NCI-H526 (cell line): ENCODE data around the gene RBM20.
A peak's percentile ranks its signal among the peaks of the same experiment; 100 is the strongest.
"Not testable (repeated sequence)": the region's sequence is repeated elsewhere in the genome, so short reads cannot be mapped to it uniquely, and the experiment has no call there.

Source experiments
- DNase-seq, 2 experiments: peaks; one replicate each; lab custom pipeline; 2025; lab: John Stamatoyannopoulos, UW

Gene RBM20

DNA sequence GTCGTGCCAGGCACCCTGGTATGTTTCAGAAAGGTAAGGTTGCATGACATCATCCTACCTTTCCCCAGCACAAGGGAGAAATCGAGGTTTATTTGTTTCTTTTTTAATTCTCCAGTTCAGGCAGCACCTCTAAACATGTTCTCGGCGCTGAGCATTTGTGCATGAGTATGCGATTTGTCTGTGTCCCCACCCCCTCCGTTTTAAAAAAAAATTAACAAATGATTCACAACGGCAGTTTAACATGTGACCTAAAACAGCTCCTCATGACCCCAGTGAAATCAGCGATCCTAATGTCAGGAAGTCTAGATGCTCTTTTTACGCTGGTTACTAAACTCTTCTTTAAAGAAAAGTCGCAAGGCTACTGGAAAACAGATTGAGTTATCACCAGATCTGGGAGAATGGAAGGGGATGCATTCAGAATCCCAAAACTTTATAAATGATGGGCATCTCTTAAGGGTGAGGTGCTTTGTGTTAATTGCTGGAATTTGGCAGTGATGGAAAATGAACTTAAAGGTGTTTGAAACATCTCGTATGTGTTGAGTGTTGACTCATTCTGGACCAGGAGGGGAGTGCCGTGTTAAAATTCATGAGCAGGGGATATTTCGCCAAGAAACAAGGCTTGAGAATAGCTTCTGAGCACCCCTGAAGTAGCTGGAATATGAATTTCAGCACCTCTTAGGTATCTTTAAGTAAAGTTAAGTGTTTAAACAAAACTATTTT is 120.8 kb downstream of the RBM20 start:
- DNase-seq = no peak

DNA sequence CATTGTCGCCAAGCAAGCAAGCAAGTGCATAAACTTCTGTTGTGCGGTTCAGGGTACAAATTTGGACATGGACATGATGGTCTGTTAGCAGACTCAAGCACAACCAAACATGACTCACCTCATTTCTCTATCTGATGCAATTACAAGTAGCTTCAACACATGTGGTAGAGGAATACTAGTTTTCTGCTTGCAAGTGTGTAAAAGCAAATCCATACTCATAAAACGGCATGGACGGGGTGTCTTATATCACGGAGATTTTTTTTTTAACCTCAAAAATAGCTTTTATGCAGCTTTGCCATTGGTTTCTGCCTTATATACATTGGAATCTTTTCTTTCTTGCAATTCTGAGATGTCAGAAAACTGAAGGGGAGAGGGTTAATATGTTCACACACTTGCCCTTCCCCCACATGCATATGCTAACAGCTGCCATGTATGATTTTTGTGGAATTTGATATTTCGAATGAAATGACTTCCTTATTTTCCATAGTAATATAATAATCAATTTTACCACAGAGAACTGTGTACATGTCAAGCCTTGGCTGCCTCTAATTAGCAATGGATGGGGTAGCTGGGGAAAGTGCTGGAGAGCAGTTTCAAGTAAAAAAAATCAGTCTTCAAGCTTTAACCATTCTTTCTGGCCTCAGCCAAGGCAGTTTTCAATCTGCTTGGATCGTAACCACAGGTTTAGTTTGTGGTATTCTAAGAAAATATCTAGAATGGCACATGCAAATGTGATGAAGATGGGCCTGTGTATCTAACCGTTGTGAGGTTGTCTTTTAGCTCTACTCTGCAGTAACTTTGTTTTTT is 121.6 kb downstream of the RBM20 start:
- DNase-seq = peak; percentile 13 to 44

DNA sequence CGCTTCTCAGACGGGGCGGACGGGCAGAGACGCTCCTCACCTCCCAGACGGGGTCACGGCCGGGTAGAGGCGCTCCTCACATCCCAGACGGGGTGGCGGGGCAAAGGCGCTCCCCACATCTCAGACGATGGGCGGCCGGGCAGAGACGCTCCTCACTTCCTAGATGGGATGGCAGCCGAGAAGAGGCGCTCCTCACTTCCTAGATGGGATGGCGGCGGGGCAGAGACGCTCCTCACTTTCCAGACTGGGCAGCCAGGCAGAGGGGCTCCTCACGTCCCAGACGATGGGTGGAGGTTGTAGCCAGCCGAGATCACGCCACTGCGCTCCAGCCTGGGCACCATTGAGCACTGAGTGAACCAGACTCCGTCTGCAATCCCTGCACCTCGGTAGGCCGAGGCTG is 123.5 kb downstream of the RBM20 start:
- not testable (repeated sequence) for DNase-seq

DNA sequence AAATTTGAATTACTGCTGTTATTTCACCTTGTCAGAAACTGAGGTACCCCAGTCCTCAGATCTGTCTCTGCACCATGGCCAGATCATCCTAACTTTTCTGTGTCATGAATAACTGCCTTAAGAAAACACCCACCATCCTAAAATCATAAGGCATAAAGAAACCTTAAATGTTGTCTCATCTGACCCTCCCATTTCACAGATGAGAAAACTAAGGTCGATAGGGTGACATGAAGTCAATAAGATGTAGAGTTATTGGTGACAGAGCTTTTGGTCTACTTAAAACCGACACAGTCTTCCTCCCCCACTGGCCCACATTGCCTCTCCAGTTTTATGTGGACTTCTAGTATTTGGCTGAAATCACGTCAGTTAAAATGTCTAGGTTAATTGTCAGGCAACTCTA is 126.1 kb downstream of the RBM20 start:
- no peak for DNase-seq

DNA sequence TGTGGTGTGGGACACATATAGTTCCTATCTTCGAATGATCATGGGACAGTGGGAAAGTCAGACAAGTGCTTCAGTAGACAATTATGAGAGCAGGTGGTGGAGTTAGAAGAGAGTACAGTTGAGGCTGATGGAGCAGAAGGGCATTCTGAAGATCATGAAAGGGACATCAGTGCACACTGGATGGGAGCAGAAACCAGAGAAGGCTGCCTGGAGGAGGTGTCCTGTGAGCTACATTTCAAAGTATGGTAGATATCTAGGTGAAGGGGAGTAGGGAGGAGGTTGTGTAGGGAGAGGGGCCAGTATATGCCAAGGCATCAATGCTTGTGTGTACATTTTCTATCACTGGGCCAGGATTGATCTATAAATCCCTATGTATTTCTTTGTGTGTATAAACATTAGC is 127.3 kb downstream of the RBM20 start:
- no peak for DNase-seq

DNA sequence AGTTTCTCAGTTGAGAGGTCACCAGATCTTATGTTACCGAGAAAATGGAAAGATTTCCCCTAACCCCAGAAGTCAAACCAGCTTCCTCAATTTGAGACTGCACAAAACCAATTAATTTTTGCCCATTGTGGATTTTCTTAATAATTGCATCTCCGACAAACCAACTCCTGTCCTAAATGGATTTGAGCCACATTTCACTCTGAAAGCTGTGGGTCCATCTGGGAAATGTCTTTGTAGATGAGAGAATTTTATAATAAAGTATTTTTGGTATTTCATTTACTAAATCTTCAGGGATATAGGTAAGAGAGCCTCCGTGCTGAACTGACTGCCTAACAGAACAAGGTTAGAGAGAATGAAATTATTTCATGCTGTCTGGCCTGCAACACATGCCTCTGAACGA is 127.9 kb downstream of the RBM20 start:
- DNase-seq = no peak

DNA sequence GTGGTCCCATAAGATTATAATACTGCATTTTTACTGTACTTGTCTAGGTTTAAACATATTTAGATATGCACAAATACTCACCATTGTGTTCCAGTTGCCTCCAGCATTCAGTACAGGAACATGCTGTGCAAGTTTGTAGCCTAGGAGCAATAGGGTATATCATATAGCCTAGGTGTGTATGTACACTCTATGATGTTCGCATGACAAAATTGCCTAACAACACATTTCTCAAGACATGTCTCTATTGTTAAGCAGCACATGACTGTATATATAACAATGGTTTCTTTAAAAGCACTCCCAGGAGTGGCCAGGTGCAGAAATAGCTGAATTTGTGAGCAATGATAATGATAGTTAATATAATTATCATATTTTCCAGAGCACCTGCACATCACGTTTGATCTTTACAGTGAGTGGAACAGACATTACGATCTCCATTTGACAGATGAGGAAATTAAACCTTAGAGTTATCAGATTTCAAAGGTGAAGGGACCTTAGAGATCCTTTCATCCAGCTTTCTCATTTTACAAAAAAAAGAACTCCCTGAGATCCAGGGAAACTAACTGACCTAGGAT is 128.4 kb downstream of the RBM20 start:
- DNase-seq = peak; percentile 46 to 48

DNA sequence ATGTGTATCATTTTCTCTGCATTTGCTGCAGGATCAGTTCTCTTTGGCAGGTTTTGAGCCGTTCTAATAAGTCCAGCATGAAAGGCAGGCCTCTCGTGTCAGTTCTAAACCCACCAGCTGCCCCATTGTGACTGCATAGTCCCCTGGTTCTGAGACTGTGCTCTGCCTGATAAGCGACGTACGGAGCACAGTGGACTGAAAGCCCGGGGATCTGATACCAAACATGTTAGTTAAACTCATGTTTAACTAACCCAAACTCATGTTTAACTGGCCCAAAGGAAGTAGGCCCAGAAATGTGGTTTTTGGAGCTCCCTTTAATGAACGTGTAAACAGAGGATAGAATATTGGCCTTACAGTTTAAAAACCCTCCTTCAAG is 129.5 kb downstream of the RBM20 start:
- DNase-seq = no peak

DNA sequence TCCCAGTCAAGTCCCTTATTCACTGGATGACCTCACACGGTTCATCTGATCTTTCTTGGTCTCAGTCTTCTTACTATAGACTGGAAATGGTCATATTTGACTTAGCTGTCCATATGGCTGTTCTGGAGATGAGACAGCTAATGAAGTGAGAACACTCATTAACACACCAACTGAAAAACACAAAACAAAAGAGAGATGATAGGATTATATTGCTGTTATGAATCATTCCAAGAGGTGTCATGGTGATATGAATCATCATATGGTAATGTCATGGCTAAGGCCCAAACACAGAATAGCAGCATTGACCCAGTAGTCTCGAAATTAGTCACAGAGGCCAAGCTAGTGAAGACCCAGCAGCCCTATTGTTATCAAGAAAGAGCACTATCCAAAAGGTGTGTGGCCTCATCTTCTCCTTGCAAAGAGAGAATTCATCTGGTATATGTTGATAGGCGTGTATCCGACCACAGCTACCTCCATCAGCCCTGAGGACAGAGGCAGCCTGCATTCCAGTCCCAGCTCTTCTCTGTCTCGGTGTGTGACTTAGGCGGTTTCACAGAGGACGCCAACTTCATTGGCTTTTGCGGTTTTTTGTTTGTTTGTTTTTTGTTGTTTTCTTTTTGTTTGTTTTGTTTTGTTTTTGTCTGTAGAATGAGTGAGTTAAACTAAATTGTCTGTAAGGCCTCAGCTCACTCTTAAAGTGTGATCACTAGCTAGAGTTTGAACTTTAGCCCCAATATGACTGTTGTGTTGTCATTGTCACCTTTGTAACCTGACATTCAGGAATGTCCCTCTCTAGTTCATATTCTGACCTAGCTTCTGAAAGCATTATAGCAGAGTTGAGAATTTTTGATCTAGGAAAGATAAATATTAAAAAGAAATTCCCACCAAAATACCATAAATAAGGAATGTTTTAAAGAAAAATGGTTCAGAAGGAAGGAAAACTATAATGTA is 130.2 kb downstream of the RBM20 start:
- DNase-seq = no peak

DNA sequence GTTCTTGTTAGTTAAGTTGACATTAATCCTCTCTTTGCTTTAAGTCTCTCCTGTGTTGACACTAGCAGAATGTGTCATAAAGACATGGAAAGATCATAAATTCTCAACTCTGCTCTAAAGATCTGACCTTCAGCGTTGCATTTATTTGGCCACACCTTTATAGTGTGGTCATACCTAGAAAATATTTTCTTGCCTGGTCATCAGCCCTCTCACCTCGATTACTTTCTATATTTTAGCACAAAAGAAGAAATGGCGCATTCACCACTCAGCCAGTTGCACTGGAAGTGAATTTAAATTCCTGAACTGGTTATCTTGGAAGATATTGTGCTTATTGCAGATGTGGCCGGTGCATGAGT is 130.9 kb downstream of the RBM20 start:
- DNase-seq = no peak

DNA sequence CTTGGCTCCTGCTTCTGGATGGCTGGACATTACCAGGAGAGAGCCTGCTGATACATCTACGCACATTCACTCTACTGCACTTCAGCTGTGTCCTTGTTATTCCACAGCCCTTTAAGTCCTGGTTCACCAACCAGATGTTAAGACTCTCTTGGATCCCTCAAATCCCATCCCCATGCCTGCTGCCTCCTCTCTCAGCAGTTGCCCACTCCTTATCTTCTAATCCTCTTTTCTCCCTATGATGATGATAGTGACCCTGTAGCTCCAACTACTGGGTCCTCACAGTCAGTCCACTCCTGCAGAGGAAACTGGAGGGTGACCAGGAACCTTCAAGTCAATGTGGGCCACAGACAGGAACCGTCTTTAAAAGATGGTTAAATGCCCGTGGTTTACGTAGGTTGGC is 131.3 kb downstream of the RBM20 start:
- no peak for DNase-seq

DNA sequence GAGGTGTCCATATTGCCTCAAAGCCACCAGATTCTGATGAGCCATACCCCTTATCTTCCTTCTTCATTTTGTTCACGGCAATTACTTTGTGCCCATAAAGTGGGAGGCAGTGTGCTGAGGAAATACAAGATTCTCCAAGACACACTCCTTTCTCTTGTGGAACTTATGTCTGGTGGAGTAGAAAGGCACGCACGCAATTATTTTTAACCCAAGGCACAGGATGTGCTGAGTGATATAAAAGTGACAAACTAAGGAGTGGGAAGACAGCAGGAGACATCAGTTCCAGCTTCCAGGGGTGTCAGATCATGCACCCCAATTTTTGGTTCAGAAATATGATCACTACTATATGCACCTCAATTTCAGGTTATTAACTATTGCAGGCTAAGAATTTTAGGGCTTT is 132.9 kb downstream of the RBM20 start:
- DNase-seq = no peak

DNA sequence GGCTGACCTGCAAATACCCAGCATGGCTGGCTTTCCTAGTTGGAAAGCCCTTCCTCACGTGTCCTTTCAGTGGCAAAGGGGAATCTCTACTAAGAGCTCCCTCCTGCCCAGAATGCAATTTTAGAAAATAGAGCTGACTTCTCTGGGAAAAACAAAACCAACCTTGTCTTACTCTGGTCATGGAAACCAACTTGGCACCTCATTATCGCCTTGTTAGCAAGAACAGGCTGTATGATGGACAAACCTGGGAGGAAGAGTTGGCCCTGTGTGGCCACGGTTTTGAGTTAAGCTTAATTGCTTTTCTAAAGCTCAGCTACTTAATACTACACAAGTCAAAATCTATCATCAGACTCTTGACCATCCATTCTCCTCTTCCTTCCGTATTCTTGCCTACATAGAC is 133.5 kb downstream of the RBM20 start:
- no peak for DNase-seq

DNA sequence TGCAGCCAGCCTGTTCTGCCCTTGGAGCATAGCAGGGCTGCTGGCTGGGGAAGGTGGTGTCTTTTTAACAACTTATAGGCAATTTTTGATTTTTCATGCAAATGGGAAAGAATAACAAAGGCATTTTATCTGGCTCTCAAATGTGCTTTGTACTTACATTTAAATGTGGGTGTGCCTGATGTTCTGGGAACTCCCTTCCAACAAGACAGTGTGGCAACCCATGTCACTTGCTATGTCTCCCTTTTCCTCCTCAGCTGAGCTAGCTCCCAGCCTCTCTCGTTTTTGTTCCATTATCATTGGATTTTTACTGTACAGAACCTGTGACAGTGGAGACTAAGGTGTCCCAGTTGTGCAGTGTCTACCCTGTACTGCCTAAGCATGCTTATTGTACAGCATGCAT is 134.1 kb downstream of the RBM20 start:
- DNase-seq = no peak

DNA sequence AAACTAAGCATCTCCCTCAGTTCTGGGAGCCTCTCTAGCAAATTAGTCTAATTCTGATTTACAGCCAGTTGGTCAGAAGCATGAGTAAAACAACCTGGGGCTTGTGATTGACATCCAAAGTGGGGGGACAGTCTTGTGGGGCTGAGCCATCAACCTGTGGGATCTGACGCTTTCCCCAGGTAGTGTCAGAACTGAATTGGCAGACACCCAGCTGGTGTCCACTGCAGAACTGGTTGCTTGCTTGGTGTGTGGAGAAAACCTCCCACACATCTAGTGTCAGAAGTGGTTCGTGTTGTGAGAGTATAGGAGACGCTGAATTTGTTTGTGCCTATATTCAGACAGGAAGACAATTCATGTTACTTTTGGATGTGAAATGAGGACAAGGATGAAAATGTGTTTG is 135.4 kb downstream of the RBM20 start:
- no peak for DNase-seq

DNA sequence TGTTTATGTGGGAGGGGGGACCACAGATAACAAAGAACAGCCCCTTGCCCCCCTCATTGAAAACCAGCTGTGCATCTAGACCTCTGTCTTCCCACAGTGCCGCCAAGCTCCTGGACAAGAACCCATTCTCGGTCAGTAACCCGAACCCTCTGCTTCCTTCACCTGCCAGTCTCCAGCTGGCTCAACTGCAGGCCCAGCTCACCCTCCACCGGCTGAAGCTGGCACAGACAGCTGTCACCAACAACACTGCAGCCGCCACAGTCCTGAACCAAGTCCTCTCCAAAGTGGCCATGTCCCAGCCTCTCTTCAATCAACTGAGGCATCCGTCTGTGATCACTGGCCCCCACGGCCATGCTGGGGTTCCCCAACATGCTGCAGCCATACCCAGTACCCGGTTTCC is 136.6 kb downstream of the RBM20 start:
- peak in 1 of 2 experiments; percentile 48 for DNase-seq

DNA sequence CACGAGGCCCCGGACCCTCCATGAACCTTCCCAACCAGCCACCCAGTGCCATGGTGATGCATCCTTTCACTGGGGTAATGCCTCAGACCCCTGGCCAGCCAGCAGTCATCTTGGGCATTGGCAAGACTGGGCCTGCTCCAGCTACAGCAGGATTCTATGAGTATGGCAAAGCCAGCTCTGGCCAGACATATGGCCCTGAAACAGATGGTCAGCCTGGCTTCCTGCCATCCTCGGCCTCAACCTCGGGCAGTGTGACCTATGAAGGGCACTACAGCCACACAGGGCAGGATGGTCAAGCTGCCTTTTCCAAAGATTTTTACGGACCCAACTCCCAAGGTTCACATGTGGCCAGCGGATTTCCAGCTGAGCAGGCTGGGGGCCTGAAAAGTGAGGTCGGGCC is 137.0 kb downstream of the RBM20 start:
- no peak for DNase-seq

DNA sequence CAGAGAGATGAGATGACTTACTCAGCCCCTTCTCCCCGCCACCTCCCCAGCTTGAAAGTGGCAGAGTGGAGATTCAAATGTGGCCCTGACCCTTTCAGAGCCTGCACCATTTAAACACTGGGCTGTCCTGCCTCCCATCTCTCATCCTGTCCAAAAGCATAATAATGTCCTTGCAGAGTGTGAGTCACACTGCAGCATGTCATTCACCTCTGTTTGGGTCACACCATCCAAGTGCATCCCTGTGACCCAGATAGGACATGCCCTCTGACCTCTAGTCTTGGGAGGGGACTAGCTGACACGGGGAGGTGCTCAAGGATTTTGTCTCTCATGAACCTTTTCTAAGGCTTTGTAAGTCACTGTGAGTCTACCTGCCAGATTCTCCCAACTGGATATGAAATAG is 138.5 kb downstream of the RBM20 start:
- DNase-seq = no peak

DNA sequence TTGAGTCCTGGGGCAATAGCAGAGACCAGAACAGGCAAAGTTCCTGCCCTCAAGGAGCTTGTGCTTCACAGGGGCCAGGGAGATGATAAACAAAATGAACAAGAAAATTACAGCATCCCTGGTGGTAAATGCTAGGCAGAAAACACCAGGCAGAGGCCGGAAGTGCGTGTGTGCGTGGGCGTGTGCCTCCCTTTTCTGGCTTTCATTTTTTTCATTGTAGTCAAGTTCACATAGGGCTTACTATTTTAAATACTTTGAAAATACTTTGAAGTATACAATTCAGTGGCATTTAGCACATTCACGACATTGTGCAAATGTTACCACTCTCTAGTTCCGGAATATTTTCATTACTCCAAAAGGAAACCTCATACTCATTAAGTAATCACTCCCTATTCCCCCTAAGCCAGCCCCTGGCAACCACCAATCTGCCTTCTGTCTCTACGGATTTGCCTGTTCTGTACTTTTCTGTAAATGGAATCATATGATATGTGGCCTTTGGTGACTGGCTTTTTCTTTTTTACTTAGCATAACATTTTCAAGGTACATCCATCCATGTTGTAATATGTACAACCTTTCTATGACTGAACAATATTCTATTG is 139.5 kb downstream of the RBM20 start:
- DNase-seq = no peak

DNA sequence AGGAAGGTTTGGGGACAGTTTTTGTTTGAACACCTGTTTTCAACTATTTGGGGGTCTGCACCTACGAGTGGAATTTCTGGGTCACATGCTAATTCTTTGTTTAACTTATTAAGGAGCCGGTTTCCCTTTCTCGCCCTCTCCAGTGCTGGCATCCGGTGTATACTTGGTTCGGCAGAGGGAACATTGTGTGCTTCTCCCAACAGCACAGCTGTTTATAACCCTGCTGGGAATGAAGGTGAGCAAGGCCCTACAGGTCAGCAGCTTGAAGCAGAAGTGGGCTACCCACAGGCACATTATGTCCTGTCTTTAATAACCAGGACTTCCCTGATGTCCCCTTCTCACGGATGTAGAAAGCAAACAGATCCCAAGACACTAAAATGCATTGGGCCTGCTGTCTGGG is 140.1 kb downstream of the RBM20 start:
- no peak for DNase-seq

DNA sequence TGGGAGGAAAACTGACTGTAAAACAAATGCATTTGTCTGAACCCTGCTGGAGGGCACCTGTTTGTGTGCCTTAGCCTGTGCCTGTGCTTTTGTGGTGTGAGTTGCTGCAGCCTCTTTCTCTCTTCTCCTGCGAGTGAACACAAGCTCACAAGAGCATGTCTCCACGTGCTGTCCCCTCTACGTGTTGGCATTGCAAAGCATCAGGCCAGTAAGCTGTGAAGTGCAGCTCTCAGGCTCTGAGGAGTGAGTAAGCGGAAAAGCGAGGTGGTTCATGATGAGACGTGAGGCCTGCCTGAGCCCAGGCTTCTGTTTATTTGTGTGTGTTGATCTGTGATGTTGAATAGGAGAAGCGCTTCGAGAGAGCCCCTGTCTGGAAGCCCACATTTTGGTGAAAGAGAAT is 142.0 kb downstream of the RBM20 start:
- no peak for DNase-seq
